Measurements from ENCODE around the gene TAF1D.
A peak's percentile ranks its signal among the peaks of the same experiment; 100 is the strongest.
"Not testable (repeated sequence)": the region's sequence is repeated elsewhere in the genome, so short reads cannot be mapped to it uniquely, and the experiment has no call there.

TAF1D gene, protein sequence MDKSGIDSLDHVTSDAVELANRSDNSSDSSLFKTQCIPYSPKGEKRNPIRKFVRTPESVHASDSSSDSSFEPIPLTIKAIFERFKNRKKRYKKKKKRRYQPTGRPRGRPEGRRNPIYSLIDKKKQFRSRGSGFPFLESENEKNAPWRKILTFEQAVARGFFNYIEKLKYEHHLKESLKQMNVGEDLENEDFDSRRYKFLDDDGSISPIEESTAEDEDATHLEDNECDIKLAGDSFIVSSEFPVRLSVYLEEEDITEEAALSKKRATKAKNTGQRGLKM

DNA sequence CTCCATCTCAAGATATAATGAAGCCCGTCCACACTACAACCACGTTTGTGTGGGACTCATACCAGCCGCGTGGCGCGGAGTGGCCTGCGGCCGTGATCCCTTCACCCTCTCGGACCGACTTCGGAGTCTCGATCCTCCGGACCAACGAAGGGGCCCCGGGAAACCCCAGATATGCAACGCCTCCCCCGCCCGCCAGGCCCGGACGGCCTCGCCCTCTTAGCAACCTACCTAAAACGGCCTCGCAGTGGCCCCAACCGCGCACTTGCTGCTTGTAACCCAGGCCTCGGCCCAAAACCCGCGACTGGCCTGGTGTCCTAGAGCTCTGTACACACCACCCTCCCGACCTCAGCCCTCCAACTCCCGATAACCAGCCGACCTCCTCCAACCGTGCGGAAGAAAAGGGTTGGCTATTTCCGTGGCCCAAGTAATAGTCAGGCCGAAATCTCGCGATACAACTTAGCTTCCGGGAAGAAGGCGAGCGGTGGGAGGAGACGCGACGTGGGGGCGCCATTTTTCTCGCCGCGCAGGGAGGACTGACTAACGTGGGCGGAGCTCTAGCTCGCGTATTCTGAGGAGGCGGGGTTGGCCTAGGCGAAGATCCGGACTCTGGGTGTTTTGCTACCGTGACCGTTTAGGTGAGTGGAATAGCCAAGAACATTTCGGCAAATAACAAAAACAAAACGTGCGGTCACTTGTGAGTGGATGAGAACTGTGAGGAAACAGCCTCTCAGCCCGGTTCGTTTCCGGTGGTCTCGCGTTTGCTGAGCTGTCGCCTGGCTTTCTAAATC lies at the start of gene TAF1D, which contains the start of gene C11orf54:
TSS of gene TAF1D (minus strand) at position 402 of the 788 bp plus-strand sequence. CDS start 2,191 bp downstream, outside the sequence.
TSS of gene C11orf54 (plus strand) at position 579 of the 788 bp plus-strand sequence. CDS start 5,722 bp downstream, outside the sequence.
- DNase-seq, result peak; percentile 96

DNA sequence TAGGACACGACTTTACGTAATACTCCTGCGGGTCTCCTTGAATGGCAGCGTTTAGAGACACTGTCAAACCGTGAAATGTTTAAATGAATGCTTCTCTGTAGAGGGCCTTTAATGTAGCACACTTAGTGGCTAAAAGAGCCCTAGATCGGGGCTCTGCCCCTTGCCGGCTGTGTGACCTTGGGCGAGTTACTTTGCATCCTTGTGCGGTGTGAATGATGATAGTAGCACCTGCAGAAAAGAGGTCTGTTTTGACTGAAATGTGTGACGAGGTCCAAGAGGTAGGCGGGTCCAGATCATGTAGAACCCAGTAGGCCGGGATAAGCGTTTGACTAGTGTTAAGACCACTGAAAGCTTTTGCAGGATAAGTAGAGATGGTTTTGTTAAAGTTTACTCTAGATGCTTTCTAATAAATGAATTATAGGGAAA lies 43.7 kb upstream of the TAF1D start:
- no peak for DNase-seq

GRCh38 chr11:93784145-93784934 lies 43.0 kb upstream of the TAF1D start, which contains the start of gene MED17:
TSS of gene MED17 (plus strand) at chr11:93784282. CDS start at chr11:93784514, 232 bp downstream.
- DNase-seq, result peak; percentile 91

DNA sequence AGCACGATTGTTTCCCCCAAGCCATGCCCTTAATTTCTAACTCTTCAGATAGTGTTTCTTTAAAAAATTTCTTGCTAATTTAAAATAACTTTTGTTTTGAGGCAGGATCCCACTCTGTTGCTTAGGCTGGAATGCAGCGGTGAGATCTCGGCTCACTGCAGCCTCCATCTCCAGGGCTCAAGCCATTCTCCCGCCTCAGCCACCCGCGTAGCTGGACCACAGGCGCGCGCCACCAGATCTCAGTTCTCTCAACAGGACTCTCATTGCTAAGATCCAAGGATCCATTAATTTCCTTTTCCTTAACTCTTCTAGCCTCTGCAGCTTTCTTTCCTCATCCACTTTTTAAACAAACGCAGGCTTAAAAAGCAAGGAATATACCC lies 42.5 kb upstream of the TAF1D start:
- DNase-seq, result no peak

DNA sequence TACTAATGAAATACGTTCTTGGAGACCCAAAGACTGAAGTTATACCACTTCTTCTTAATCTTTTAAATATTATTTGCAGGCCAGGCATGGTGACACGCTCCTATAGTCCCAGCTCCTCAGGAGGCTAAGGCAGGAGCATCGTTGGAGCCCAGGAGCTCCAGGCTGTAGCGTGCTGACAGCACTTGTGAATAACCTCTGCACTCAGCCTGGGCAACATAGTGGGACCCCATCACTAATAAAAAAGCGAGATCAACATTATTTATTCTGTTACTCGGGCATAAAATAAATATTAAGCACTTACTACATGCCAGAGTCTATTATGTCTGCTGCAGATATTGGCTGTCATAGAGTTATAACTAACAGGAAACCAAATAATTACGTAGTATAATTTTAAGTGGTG lies 42.1 kb upstream of the TAF1D start:
- DNase-seq, result no peak

DNA sequence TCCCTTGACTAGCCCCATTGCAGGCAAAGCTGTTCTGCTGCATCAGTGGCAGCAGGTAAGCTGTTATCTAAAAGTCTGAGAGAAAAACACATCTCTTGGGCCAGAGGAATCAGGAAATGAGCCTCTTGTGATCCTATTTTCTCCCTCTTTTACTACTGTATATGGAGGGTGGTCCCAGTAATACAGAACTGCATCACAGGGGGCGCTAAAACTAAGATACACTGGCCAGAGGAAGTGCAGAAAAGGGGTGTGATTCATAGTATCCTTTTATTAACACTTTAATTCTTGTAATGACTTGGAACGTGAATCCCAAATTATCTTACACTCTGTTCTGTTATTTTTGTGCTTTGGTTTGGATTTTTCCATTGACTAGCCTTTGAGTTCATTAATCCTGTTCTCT lies 34.0 kb upstream of the TAF1D start:
- DNase-seq, result no peak

DNA sequence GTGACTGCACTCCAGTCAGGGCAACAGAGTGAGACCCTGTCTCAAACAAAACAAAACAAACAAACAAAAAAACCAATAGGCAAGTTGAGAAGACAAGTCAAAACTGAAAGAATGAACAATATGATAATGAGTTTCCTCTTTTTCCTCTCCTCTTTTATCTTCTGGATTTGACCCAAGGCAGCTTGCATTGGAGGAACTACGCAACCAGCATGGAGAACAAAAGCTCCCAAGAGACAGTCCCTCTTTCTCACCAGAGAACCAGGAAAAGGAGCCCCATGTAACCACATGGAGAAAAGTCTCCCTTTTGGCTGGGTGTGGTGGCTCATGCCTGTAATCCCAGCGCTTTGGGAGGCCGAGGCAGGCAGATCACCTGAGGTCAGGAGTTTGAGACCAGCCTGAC lies 33.3 kb upstream of the TAF1D start:
- not testable (repeated sequence) for DNase-seq

DNA sequence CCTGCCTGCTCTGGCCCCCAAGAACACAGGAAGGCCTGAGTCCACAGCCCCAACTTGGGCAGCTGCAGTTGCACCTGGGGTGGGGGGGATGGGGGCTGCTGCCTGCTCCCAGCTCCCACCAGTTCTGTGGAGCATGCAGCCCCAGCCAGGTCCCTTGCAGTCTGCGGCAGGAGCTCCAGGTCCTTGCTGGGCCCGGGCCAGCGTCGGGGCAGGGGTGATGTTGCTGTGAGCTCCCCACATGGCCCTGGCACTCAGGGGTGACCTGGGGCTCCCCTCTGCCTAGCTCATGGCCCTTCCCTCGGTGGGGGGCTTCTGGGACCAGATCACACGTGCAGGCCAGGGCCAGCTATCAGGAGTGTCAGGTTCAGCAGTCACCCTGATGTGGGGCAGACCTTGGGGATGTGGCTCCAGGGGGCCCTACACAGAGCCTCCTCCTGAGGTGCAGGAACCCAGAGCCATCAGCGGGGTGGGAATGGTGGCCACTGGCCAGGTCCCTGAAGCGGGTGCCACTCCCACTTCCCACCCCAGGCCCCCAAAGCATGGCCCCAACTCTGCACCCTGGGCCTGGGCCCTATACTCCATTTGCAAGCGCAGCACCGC lies 32.4 kb upstream of the TAF1D start:
- DNase-seq, result no peak

DNA sequence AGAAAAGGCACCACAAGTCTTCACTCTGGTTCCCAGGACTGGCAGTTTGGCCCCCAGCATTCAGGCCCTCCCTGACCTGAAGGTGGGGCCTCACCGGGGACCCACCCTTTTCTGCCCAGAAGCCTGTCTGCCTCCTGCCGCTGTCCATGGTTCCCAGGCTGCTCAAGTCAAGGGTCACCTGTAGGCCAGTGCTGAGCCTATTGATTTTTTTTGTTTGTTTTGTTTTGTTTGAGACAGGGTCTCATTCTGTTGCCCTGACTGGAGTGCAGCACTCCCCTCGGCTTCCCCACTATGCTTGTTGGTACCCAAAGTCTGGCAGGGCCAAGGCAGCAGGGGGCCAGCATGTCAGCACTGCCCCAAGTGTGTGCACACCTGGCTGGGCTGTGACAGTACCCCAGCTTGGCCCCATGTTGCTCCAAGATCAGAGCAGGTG lies 31.8 kb upstream of the TAF1D start:
- DNase-seq, result no peak

DNA sequence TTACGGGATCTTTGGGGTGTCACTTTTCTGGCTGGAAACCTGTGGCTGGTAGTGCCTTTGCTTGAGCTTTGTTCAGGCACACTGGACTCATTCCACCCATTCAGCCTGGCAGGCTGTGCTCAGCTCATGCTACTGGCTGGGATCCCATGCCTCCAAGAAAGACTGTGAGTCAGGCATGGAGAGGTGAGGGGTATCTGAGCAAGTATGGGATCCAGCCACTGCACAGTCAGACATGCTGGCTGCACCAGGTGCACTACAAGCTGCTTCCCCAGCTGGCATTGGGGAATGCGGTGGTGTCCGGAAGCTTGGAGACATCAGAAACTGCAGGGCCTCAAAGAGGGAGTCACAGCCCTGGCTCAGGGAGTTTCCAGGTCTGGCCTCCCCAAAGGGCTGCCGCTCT lies 30.8 kb upstream of the TAF1D start:
- no peak for DNase-seq

DNA sequence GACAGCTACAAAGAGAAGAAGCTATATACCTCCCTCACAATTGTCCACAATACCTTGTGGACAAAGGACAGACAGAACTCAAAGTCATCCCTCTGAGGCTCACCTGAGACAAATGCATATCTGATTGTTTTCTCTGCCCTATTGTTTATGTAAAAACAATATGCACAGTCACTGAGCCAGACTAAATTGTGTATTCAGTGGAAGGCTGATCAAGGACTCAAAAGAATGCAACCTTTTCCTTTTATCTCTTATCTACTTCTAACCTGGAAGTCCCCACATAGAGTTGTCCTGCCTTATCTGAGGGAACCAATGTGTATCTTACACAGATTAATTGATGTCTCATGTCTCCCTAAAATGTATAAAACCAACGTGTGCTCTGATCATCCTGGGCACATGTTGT lies 28.9 kb upstream of the TAF1D start:
- DNase-seq, result no peak

DNA sequence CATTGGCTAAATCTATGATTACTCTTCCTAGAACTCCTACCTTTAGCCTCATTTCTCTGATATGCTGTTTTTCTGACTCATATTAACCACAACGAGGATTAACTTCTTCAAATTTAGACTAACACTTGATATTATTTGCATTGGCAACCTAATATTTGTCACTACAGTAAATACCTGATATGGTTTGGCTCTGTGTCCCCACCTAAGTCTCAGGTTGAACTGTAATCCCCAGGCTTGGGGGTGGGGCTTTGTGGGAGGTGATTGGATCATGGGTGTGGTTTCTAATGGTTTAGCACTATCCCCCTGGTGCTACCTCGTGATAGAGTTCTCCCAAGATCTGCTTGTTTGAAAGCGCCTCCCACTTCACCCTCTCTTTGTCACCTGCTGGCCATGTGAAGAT lies 25.7 kb upstream of the TAF1D start:
- no peak for DNase-seq

GRCh38 chr11:93766504-93766903 lies 25.2 kb upstream of the TAF1D start:
- DNase-seq, result no peak

DNA sequence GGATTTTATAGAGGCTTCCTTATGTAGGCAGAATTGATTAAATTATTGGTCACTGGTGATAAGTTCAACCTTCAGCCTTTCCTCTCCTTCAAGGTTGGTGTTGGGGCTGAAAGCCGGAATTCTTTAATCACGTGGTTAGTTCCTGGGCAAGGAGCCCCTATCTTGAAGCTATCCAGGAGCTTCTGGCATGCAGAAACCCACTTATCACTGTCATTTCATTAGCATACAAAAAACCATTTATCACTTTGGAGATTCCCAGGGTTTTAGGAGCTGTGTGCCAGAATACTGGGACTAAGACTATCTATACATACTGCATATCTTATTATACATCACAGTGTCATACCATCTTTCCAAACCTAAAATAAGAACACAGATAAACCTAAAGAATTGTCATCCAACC lies 24.3 kb upstream of the TAF1D start:
- DNase-seq, result no peak

DNA sequence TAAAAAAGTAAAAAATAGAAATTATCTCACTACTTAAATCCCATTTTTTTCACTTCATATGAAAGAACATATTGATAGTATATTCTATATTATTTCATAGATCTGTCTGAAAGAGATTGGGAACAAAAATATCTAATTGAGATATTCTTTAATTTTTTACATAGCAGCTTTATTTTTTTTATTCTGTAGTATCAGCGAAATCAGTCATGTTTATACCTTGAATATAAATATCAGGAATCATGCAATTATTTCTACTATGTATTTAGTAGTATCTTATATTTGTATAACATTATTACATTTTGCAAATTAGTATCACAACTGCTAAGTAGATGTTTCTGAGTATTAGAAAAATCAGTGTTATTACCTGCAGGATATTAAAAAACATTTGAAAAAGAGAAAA lies 20.6 kb upstream of the TAF1D start:
- DNase-seq, result no peak

DNA sequence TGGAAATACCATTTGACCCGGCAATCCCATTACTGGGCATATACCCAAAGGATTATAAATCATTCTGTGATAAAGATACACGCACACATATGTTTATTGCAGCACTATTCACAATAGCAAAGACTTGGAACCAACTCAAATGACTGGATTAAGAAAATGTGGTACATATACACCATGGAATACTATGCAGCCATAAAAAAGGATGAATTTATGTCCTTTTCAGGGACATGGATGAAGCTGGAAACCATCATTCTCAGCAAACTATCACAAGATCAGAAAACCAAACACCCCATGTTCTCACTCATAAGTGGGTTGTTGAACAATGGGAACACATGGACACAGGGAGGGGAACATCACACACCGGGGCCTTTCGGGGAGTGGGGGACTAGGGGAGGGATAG lies 17.8 kb upstream of the TAF1D start:
- DNase-seq, result not testable (repeated sequence)

DNA sequence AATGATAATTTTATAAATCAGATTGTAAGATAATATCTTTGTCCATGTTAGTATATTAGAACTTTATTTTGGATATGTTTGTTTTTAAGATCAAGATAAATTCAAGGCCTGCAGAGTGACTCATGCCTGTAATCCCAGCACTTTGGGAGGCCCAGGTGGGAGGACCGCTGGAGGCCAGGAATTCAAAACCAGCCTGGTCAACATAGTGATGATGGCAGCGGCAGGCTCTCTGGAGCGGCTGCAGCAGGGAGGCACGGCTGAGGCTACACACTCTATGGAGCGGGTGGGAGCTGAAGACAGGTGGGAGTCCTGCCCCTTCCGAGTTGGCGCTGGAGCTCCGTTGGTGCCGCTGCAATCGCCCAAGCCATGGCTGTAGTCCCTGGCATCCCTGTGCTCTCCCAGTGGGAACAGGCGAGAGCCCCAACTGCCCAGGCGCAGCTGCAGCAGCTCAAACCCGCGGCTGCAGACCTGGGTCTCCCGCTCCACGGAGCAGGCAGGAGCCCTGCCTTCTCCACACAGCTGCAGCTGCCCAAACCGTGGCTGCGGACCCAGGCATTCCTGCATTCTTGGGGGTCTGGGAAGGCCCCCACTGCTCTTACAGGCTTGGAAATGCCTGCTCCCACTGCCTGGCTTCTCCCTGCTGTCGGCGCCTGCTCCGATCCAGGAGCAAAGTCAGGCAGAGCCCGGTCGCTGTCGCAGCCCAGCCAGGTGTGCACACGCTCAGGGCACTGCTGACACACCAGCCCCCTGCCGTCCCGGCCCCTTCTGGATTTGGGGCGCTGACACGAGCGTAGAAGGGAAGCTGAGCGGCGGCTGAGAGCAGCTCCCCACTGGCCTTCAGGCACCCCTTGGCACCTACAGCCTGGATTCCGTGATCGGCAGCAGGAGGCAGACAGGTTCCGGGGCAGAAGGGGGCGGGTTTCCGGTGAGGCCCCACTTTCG lies 16.9 kb upstream of the TAF1D start:
- DNase-seq, result no peak

DNA sequence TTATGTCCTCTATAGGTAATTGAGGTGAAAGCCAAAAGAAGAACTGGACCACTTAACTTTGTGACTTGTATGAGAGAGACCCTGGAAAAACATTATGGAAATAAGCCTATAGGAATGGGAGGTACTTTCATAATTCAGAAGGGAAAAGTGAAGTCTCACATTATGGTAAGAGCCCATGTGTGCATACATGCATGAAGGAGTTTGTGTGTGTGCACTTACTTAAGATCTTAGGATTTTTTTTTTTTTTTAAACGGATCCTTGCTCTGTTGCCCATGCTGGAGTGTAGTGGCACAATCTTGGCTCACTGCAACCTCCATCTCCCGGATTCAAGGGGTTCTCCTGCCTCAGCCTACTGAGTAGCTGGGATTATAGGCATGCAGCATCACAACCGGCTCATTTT lies 16.0 kb upstream of the TAF1D start:
- DNase-seq, result no peak

GRCh38 chr11:93756748-93757147 lies 15.5 kb upstream of the TAF1D start:
- no peak for DNase-seq

DNA sequence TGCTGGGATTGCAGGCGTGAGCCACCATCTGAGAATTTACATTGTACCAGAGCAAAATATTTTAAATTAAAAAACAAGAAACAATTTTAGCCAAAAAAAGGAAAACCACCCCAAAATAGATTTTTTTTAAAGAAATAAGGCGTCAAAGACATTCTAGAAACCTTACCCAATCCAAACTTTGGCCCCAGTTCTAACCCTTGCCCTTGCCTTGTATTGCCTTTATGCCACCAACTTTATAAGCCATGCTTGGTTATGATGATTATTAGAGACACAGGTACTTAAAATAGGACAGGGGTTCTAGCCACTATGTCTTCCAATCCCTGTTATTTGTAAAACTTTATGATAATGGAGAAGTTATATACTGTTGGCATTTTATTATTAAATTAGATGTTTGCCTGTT lies 11.9 kb upstream of the TAF1D start:
- DNase-seq, result no peak

GRCh38 chr11:93751001-93751400 lies 9.7 kb upstream of the TAF1D start:
- DNase-seq, result no peak

DNA sequence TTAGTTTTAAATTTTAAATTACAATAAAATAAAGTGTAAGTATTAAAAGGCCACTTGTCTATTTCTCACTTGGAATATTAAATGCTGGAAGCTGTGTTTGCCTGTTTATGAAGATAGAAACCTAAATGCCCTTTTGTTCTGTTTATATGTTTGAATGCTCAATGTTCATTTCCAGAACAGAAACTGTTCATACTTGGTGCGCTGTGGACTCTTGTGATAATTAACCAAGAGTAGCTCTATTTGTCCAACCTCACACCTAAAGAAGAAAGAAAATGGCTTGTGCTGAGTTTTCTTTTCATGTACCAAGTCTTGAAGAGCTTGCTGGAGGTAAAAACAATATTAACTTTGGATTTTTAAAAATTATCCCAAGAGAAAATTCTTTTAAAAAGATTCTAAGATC lies 5.8 kb upstream of the TAF1D start:
- DNase-seq, result no peak
